Activated T-cell treated with anti-CD3 and anti-CD28 coated beads, Interleukin-2, amount 50 U/mL, for 48 hours (primary cell): Measurements from ENCODE around the gene HMGA1.
"Not testable (repeated sequence)": the region's sequence is repeated elsewhere in the genome, so short reads cannot be mapped to it uniquely, and the experiment has no call there.

Experiments used
- DNase-seq, 2 experiments: peaks; one replicate each; pipeline ENCODE4 v3.0.0-alpha.2; 2020

HMGA1 gene

DNA sequence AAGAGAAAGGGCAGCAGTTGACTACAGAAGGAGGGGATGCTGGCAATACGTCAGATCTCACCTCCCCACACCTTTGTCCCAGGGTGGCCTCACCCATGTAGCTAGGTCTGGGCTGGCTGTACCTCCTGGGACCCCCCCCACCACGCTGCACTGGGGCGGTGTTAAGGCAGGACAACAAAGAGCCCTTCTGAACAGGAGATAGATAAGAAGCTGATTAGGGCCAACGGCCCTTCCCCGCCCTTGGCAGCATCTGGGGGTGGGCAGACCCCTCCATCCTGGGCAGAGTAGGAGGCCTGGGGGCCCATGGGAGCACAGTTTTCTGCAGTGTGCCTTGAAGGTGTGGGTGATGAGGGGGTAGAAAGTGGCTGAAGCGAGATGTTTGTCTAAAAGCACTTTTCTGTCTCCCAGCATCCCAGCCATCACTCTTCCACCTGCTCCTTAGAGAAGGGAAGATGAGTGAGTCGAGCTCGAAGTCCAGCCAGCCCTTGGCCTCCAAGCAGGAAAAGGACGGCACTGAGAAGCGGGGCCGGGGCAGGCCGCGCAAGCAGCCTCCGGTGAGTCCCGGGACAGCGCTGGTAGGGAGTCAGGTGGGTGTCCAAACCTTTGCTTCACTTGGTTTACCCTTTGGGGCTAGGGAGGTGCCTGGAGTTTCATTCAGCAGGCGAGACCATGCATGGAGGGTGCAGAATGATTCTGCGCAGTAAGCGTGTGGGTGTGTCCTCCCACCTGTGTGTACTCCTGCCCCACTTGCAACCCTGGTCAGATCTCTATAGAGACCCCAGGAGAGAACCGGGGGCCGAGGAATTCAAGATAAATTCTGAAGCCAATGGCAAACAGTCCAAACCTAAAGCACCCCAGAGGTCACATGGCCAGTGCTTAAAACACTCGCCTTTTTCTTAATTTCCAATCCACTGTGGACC is 3.9 kb downstream of the HMGA1 start:
- DNase-seq, result no peak

DNA sequence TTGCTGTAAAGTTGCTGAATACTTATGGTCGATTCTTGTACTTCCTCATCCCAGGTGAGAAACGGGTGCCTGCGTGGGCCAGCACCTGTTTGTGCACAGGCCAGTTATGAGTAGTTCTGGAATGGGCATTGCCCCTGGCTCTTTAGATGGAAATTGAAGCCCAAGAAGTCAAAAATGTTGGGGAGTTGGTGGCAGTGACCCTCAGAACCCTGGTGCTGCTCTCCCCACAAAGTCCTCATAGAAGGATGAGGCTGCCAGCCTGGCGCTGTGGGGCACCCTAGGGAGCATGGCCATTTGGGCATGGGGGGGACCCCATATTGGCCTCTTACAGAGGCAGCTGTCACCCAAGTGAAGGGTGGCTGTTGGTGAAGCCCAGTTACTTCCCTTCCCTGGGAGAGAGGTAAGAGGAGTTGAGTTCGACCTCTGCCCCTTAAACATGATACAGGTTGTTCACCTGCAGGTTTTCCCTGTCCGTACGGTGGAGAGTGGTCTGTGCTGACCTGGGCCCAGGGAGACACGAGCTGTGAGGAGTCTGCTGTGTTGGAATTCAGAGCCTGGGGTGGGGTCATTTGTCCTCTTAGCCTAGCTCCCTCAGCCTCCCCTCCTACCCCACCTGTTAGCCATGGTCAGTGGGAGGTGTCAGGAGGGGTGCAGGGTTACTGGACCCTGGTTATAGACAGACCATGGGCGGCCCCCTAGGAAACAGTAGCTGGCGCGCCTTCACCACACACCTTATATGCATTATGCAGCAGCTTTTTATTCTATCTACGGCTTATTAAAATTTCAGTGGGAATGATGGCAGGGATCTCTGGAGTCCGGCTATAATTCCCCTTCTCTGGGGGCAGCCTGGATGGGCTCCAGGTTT is 4.9 kb downstream of the HMGA1 start:
- DNase-seq, result no peak

DNA sequence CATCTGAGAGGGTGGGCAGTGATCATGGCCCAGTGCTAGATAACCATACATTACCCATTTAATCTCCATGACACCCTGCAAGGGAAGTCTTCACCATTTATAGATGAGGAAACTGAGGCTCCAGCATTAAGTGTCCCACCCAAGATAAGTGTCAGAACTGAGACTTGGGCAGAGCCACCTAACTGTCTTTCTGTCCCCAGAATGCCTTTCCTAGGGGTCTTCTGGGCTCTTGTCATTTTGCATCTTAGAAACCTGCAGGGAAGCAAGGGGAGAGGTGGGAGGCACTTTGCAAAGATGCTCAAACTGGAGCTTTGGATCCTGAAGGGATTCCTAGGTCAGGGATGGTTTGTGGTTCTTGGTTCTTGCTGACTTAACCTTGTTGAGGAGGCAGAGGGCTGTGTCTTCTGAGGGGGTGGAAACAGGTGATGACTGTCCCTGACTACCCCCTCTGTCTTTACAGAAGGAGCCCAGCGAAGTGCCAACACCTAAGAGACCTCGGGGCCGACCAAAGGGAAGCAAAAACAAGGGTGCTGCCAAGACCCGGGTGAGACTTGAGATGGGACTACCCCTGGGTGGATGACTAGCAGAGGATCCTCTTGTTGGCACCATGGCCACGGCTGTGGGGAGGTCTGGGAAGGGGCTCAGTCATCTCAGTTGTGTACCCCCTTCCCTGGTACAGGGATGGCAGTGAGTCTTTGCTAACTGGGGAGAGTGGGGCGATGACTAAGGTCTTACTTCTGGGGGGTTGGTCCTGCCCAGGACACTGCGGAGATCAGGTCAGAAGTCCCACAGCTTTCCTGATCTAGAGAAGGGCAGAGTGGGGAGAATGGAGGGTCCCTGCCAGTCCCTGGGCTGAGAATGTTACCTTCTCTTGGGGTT is 5.8 kb downstream of the HMGA1 start:
- DNase-seq, result no peak

DNA sequence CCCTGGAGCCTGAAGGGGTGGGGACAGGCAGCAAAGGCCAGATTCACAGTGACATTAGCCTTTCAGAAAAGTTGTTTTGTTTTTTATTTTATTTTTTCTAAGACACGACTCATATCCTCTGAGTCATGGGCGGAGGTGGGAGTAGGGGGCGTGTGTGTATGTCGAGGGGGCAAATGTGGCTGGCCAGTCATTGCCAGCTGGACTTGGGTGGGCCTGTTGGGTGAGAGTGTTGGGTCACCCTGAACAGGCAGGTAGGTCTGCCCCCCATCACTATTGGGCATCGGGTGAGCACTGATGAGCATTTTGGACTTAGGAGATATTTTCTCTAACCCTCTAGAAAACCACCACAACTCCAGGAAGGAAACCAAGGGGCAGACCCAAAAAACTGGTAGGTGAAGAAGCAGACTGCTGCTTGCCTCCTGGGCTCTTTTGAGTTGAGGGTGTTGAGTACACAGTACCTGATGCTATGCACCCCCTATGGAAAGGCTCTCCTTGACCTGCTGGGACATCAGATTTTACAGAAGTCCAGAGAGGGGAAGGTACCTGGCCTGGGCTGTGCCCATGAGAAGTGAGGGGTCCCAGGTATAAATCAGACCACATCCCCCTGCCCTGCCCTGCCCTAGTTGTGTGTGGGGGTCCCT is 6.6 kb downstream of the HMGA1 start:
- DNase-seq, result no peak

DNA sequence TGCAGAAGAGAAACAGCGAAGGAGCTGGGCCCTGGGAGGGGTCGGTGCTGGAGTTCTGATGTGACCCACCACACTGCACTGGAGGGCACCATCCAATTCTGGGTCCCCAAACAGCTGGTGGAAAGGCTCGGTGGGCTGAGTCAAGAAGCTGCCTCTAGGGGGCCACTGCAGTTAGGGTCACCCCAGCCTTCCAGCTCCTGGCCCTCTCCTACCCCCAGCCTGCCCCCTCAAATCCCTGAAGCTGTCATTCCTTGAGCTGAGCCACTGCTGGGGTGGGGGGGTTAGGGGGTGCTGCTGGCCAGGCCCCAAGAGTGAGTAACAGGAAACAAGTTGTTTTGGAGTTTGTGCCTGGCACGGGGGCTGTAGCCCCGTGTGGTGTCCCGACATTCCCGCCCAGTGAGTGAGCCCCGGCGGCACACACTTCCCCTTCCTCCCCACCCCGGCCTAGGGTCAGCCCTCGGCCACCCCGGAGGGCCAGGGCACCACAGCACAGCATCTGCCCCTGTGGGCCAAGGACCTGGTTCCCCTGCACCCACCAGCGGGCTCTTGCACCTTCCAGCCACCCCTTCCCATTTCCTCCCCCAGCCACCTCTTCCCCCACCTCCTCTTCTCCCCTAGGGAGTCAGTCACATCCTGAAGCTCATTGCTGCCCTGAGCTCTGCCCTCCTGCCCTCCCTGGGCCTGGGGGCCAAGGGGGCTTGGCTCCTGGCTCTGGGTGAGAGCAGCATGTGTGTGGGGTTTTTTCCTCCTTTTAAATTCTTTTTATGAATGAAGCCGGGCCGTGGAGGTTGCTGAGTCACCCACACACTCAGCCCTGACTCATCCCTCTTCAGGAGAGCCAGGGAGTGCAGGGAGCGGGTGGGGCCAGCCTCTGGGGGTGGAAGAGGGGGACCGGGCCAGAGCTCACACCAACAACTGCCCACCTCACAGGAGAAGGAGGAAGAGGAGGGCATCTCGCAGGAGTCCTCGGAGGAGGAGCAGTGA is 7.5 kb downstream of the HMGA1 start:
- DNase-seq, result peak; percentile 80 to 83

DNA sequence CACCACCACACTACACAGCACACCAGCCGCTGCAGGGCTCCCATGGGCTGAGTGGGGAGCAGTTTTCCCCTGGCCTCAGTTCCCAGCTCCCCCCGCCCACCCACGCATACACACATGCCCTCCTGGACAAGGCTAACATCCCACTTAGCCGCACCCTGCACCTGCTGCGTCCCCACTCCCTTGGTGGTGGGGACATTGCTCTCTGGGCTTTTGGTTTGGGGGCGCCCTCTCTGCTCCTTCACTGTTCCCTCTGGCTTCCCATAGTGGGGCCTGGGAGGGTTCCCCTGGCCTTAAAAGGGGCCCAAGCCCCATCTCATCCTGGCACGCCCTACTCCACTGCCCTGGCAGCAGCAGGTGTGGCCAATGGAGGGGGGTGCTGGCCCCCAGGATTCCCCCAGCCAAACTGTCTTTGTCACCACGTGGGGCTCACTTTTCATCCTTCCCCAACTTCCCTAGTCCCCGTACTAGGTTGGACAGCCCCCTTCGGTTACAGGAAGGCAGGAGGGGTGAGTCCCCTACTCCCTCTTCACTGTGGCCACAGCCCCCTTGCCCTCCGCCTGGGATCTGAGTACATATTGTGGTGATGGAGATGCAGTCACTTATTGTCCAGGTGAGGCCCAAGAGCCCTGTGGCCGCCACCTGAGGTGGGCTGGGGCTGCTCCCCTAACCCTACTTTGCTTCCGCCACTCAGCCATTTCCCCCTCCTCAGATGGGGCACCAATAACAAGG is 8.5 kb downstream of the HMGA1 start:
- DNase-seq, result not testable (repeated sequence)

DNA sequence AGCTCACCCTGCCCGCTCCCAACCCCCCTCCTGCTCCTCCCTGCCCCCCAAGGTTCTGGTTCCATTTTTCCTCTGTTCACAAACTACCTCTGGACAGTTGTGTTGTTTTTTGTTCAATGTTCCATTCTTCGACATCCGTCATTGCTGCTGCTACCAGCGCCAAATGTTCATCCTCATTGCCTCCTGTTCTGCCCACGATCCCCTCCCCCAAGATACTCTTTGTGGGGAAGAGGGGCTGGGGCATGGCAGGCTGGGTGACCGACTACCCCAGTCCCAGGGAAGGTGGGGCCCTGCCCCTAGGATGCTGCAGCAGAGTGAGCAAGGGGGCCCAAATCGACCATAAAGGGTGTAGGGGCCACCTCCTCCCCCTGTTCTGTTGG is 9.1 kb downstream of the HMGA1 start:
- DNase-seq, result not testable (repeated sequence)

DNA sequence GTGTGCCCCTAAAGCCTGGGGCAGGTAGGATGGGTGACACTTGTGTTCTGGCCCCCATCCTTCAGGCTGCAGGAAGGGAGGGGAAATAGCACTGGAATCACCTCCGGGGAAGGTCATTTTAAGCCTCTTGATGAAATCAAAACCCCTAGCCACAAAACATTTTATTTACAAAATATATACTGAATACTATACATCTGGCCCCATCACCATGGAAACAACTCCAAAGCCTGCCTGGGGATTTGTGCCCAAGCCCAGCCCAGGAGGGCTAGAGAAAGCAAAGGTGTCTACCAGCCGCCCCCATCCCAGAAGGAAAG is 9.5 kb downstream of the HMGA1 start:
- DNase-seq, result no peak

DNA sequence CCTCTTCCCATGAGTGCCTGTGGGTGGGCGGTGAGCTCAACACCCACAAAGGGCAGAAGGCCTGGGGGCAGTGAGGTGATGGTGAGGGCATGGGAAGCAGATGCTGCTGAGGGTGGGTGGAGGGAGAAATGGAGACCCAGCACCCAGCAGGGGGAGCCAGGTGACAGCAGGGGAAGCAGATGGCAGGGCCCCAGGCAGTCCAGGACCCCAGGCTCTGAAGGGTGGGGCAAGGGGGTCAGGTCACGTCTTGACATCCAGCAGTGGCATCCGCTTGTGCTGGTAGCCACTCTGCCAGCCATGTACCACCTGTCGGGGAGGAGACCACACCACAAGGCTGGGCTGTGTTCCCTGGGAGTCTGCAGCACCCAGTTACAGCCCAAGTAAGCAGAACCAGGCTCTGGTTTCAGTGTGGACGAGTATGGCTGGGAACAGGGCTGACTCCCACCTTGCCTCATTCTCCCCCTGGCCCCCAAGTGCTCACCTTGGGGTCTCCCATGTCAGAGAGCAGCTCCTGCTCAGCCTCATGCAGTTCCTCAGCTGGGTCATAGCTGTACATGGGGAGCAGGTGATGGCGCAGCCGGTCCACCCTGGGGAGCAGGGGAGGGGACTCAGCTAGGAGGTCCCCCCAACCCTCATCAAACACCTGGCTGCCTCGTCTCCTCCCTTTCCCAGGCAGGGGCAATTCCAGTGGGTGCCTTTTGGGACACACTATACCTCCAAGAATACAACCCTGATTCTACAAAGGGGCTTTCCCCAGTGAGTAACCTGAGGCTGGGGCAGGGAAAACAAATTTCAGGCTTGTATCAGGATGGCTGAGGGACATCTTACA is 10.1 kb downstream of the HMGA1 start:
- peak; percentile 75 to 76 for DNase-seq

DNA sequence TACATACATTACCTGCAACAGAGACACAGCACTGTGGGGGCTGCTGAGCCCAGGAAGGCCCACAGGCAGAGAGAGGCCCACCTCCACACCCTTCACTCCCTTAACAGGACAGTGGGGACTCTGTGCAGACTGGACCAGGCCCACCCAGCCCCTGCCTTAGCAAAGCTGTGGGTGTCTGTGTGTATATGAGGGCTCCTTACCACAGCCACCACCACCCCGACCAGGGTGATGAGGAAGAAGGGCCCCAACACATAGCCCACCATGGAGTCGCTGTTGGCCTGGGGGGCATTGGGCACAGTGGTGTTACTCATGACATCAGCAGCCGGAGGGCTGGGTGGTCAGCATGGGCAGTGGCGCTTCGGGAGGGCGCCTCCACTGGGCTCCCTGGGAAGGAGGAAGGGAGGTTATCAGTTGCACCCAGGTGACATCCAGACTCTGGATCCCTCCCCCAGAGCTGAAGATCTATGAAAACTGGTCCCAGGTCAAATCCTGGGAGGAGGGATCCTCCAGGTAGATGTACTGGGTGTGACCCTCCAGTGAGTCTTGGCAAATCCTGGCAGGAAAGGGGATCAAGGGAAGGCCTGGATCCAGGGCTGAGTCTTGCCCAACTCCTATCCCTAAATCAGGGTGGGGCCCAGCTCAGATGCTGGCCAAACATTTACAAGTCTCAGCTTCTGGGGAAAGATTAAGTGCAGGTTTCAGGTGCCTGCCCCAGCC is 11.0 kb downstream of the HMGA1 start:
- no peak for DNase-seq

DNA sequence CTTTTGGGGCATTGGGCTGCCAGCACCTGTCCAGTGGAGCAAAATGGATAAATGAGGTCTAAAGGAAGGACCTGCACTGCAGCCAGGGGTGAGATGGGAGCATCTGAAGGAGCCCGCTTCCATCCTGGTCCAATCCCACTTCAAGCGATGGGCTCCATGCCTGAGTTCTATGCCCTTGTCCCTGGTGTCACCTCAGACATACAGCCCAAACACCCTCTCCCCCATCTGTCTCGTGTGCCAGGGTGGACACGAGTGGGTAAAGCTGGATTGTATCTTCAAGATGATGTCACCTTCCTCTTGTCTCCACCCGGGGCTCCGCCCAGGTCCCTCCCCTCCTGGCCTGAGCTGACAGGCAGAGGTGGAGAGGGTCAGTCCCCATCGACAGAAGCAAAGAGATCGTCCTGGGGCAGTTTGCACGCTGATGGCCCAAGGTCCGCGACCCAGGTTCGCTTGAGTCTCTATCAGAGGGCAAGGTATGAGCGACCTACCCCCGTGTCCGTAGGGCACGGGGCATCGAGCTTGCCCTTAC is 11.6 kb downstream of the HMGA1 start:
- DNase-seq, result peak; percentile 63 to 71

DNA sequence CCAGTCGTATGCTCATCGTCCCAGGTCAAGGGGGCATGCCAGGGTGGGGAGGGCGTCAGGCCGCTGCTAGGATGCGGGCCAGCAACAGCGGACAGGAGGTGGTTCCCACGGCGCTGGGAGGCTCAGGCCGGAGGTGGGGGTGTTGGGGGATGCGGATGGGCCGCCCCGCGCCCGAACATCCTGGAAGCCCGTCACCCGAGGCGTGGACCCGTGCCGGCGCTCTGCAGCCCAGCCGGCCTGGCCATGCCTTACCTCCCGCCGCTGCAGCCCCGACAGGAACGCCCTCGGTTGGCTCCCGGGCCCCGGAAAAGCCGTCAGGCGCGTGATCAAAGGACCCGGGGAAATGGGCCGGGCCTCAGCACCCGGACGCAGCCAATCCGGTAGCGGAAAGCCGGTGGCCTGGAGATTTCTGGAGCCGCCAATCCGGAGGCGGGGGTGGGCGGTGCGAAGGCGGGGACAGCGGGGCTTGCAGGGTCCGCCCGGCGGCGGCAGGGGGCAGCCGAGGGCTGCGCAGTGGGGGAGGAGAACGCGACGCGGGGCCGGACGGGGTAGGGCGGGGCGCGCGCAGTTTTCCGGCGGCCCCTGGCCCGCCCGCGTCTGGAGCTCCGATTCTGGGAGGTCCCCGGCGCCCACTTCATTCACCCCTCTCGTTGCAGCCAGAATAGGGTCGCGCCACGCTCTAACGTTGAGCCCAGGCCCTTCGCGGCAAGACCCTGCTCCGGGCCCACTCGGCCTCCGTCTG is 12.2 kb downstream of the HMGA1 start, which contains the start of gene SMIM29:
TSS of gene SMIM29 (minus strand) at position 280 of the 742 bp plus-strand sequence. CDS start 1,215 bp downstream, outside the sequence.
- peak; percentile 99 to 100 for DNase-seq

DNA sequence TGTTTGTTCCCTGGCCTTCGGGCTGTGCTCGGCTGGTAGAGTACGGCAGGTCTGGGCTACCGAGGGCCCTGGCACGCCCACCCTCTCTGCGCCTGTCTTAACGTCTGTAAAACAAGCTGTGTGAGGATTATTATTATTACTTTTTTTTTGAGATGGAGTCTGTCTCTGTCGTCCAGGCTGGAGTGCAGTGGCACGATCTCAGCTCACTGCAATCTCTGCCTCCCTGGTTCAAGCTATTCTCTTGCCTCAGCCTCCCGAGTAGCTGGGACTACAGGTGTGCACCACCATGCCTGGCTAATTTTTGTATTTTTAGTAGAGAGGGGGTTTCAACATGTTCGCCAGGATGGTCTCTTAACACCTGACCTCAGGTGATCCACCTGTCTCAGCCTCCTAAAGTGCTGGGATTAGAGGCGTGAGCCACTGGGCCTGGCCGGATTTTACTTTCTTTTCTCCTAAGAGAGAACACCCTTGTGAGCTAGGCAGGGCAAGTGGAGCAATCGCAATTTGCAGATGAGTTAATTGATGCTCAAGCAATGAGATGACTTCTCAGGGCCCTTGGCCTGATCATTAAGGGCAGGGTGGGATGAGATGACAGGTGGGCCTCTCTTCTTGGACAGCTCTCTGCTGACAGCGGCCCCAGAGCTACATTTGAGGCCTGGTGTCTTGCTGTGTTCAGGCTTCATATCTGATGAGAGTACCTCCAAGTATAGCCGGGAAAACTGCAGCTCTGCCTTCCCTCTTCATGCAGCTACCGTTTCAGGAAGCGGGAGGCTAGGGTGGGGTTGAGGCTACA is 13.0 kb downstream of the HMGA1 start:
- no peak for DNase-seq

DNA sequence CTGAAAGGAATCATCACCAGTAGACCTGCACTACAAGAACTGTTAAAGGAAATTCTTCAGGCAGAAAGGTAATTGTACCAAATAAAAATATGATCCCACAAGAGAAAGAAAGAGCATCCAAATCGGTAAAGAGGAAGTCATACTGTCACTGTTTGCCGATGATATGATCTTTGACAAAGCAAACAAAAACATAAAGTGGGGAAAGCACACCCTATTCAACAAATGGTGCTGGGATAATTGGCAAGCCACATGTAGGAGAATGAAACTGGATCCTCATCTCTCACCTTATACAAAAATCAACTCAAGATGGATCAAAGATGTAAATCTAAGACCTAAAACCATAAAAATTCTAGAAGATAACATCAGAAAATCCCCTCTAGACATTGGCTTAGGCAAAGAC is 15.7 kb downstream of the HMGA1 start:
- not testable (repeated sequence) for DNase-seq

DNA sequence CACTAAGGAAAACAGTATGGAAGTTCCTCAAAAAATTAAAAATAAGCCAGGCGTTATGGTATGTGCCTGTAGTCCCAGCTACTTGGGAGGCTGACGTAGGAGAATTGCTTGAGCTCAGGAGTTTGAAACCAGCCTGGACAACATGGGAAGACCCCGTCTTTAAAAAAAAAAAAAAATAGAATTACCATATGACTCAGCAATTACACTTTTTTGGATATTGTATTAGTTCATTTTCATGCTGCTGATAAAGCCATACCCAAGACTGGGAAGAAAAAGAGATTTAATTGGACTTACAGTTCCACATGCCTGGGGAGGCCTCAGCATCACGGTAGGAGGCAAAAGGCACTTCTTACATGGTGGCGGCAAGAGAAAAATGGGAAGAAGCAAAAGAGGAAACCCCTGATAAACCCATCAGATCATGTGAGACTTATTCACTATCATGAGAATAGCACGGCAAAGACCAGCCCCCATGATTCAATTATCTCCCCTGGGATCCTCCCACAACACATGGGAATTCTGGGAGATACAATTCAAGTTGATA is 22.9 kb downstream of the HMGA1 start:
- no peak for DNase-seq

DNA sequence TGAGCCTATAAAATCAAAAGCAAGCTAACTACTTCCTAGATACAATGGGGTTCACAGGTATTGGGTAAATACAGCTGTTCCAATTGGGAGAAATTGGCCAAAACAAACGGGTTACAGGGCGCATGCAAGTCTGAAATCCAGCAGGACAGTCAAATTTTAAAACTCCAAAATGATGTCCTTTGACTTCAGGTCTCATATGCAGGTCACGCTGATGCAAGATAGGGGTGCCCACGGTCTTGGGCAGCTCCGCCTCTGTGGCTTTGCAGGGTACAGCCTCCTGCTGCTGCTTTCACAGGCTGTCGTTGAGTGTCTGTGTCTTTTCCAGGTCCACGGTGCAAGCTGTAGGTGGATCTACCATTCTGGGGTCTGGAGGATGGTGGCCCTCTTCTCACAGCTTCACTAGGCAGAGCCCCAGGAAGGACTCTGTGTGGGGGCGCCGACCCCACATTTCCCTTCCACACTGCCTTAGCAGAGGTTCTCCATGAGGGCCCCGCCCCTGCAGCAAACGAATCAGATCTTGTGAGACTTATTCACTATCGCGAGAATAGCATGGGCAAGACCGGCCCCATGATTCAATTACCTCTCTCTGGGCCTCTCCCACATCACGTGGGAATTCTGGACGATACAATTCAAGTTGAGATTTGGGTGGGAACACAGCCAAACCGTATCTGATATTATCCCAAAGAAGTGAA is 24.0 kb downstream of the HMGA1 start:
- DNase-seq, result no peak
